SJSA1 (cell line): Measurements from ENCODE around the gene KLHDC2. TPM values are rescaled to one million over a fixed set of nuclear protein-coding genes. Genes with fewer than 3 reads are reported as not detected.

Experiments used
- DNase-seq, 2 experiments: peaks; one replicate each; pipeline ENCODE4 v3.0.0-alpha.2; 2015 to 2020; ENCODE audit warnings: low spot score in 2 of 2, low read depth in 1 of 2
- H3K27ac ChIP-seq: fragments of 250-450 bp; sonication (Bioruptor Pico); 2 replicates; pipeline ENCODE4 v1.5.1; 2020; ENCODE audit warnings: mild to moderate bottlenecking, moderate library complexity
- H3K27me3 ChIP-seq: fragments of 250-450 bp; sonication (Bioruptor Pico); replicated peaks from 2 replicates; pipeline ENCODE4 v1.5.1; 2020; ENCODE audit warnings: mild to moderate bottlenecking, moderate library complexity
- H3K36me3 ChIP-seq: fragments of 250-450 bp; sonication (Bioruptor Pico); 2 replicates; pipeline ENCODE4 v1.5.1; 2020; ENCODE audit warnings: mild to moderate bottlenecking
- H3K4me1 ChIP-seq: fragments of 250-450 bp; sonication (Bioruptor Pico); replicated peaks from 2 replicates; pipeline ENCODE4 v1.6.1; 2021; ENCODE audit warnings: mild to moderate bottlenecking
- H3K4me3 ChIP-seq: fragments of 250-450 bp; sonication (Bioruptor Pico); 2 replicates; pipeline ENCODE4 v1.5.1; 2020; ENCODE audit warnings: mild to moderate bottlenecking
- H3K9me3 ChIP-seq: fragments of 250-450 bp; sonication (Bioruptor Pico); replicated peaks from 2 replicates; pipeline ENCODE4 v1.5.1; 2020; ENCODE audit warnings: mild to moderate bottlenecking
- total RNA-seq: library from RNA; depleted of rRNA; stranded (reverse); fragments of >200 nt; shearing (Covaris generic); gene quantifications from 2 replicates; pipeline ENCODE4 v1.2.3, GENCODE V29; 2014; rRNA removed

The KLHDC2 gene
- total RNA-seq, 1 experiment from 2014 or later: 23.5 TPM

DNA sequence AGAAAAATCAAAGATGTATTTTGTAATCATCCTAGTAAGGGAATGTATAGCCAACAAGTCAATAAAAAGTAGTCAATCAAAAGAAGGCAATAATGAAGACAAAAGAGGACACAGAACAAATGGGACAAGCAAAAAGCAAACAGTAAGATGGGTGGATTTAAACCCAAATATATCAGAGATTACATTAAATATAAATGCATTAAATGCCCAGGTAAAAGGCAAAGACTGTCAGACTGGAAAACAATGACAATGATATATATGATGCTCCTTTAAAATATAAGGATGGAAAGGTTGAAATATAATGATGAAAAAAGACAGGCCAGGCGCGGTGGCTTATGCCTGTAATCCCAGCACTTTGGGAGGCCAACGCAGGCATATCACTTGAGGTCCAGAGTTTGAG is 48.9 kb downstream of the KLHDC2 start:
- no peaks in the 10 kb centered on the region for H3K9me3 ChIP-seq
- no peak for DNase-seq
- H3K4me3 ChIP-seq: no peak overlapping the region
- peaks cover 72% of the 10 kb centered on the region for H3K36me3 ChIP-seq
- H3K4me1 ChIP-seq: no peaks in the 10 kb centered on the region
- no peak overlapping the region for H3K27ac ChIP-seq
- no peaks in the 10 kb centered on the region for H3K27me3 ChIP-seq

DNA sequence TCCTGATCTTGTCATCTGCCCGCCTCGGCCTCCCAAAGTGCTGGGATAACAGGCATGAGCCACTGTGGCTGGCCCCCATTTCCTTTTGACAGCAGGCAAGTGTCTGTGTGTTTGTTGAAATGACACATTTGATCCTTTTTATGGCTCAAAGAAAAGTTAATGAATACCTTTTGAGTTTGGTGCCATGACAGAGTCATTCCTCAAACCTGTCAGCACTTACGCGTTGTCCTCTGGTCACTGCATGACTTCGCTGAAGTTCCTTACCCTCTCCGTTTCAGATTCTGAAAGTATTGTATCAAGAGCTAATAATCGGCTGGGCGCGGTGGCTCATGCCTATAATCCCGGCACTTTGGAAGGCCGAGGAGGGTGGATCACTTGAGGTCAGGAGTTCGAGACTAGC is 52.2 kb downstream of the KLHDC2 start:
- no peaks in the 10 kb centered on the region for H3K9me3 ChIP-seq
- no peaks in the 10 kb centered on the region for H3K27me3 ChIP-seq
- DNase-seq: no peak
- H3K4me3 ChIP-seq: no peak overlapping the region
- H3K27ac ChIP-seq: no peak overlapping the region
- peaks cover 68% of the 10 kb centered on the region for H3K36me3 ChIP-seq
- no peaks in the 10 kb centered on the region for H3K4me1 ChIP-seq

DNA sequence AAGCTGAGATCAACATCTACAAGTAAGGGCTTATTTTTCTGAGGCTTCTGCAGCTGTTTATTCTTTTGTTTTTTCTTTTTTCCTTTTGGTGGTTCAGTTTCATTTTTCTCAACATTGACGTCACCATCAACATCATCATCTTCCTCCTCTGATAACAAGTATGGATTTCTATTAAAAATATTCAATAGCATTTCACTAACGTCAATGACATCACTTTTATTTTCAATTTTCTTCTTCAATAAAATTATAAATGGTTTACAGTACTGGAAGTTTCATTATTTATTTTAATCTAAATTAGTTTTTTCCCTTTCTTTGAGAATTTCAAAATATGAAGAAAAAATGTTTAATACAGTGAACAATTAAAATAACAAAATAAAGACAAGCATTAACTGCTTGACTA is 60.7 kb downstream of the KLHDC2 start:
- H3K36me3 ChIP-seq: peaks cover 95% of the 10 kb centered on the region
- no peaks in the 10 kb centered on the region for H3K27me3 ChIP-seq
- H3K27ac ChIP-seq: no peak overlapping the region
- H3K4me1 ChIP-seq: no peaks in the 10 kb centered on the region
- DNase-seq: no peak
- no peak overlapping the region for H3K4me3 ChIP-seq
- no peaks in the 10 kb centered on the region for H3K9me3 ChIP-seq

Other genes starting within 250 kb of the KLHDC2 start
- gene RPS29, start 181.8 kb upstream of the KLHDC2 start, total RNA-seq: 2,039 and 3,165 TPM in 2 replicates
- gene LRR1, start 169.2 kb upstream of the KLHDC2 start, total RNA-seq: 39.0 and 46.7 TPM in 2 replicates
- 165 and 336 TPM in 2 replicates for gene RPL36AL, start 147.5 kb upstream of the KLHDC2 start, total RNA-seq
- 80.5 and 106 TPM in 2 replicates for gene MGAT2, start 147.4 kb upstream of the KLHDC2 start, total RNA-seq
- gene DNAAF2, start 132.9 kb upstream of the KLHDC2 start, total RNA-seq: 10.8 and 12.7 TPM in 2 replicates
- gene POLE2, start 79.9 kb upstream of the KLHDC2 start, total RNA-seq: 16.0 and 26.1 TPM in 2 replicates
- gene KLHDC1, start 75.0 kb upstream of the KLHDC2 start, total RNA-seq: 1.3 and 1.8 TPM in 2 replicates
- 30.4 and 42.7 TPM in 2 replicates for gene NEMF, start 84.6 kb downstream of the KLHDC2 start, total RNA-seq
- gene ARF6, start 124.9 kb downstream of the KLHDC2 start, total RNA-seq: 60.9 and 61.2 TPM in 2 replicates